H1 (cell line): Measurements from ENCODE around the gene PROK2. TPM values are rescaled to one million over a fixed set of nuclear protein-coding genes. Genes with fewer than 3 reads are reported as not detected.

ENCODE experiments used
- CTCF ChIA-PET: fragments of 300-600 bp; sonication (Branson Sonifier 250); formaldehyde crosslinking; loops from one replicate; lab custom pipeline; 2021; ENCODE audit not compliant: partially characterized antibody; lab: Charles Lee
- POLR2A ChIA-PET: fragments of 300-600 bp; sonication (Branson Sonifier 250); formaldehyde crosslinking; loops from one replicate; lab custom pipeline; 2021; ENCODE audit warnings: inconsistent platforms; ENCODE audit not compliant: partially characterized antibody; lab: Charles Lee
- DNase-seq, 2 experiments: peaks; one replicate each; pipeline versions ENCODE4 v3.0.0 to v3.0.0-alpha.2; 2010 to 2022; ENCODE audit warnings: low spot score in 2 of 2, low read depth in 1 of 2, mixed read lengths in 1 of 2
- FAIRE-seq: peaks from 2 replicates; lab custom pipeline; 2011; peaks lifted over from hg19 to GRCh38; lab: Jason Lieb, UNC
- H2AFZ ChIP-seq: 2 replicates; pipeline ENCODE4 v1.8.1; 2012; ENCODE audit warnings: low read length, inconsistent platforms
- H2AK5ac ChIP-seq: 2 replicates; pipeline ENCODE4 v1.6.1; 2013; ENCODE audit warnings: low read depth, low read length
- H2BK120ac ChIP-seq: replicated peaks from 2 replicates; pipeline ENCODE3; 2013; ENCODE audit warnings: low read depth, low read length, inconsistent platforms
- H2BK12ac ChIP-seq: 2 replicates; pipeline ENCODE4 v1.6.1; 2013; ENCODE audit warnings: low read depth, low read length
- H2BK15ac ChIP-seq: 2 replicates; pipeline ENCODE4 v1.6.1; 2013; ENCODE audit warnings: low read length
- H2BK20ac ChIP-seq: 2 replicates; pipeline ENCODE4 v1.6.1; 2013; ENCODE audit warnings: low read length
- H2BK5ac ChIP-seq: 2 replicates; pipeline ENCODE4 v1.6.1; 2013; ENCODE audit warnings: low read depth, low read length
- H3K14ac ChIP-seq: 2 replicates; pipeline ENCODE4 v1.6.1; 2013; ENCODE audit warnings: inconsistent platforms; ENCODE audit not compliant: insufficient read length
- H3K18ac ChIP-seq: 2 replicates; pipeline ENCODE4 v1.6.1; 2013; ENCODE audit warnings: low read length; ENCODE audit errors: extremely low read depth
- H3K23ac ChIP-seq: 2 replicates; pipeline ENCODE4 v1.6.1; 2013; ENCODE audit warnings: inconsistent platforms; ENCODE audit not compliant: insufficient read length
- H3K23me2 ChIP-seq: 2 replicates; pipeline ENCODE4 v1.6.1; 2013; ENCODE audit warnings: low read depth, low read length
- H3K27ac ChIP-seq: 2 replicates; pipeline ENCODE4 v1.6.1; 2011; ENCODE audit warnings: low read depth, low read length, inconsistent platforms
- H3K27me3 ChIP-seq, 4 experiments: replicated peaks in 1 of 4; 1 replicate in 1 of 4; 2 replicates in 3 of 4; pipeline versions ENCODE4 v1.6.1 to v1.8.1; 2011 to 2013; ENCODE audit warnings: low read length in 3 of 4, mild to moderate bottlenecking in 3 of 4, inconsistent platforms in 2 of 4, mixed read lengths in 2 of 4, moderate library complexity in 1 of 4; ENCODE audit not compliant: control insufficient read depth in 3 of 4, insufficient read depth in 3 of 4; ENCODE audit errors: extremely low read depth in 1 of 4
- H3K36me3 ChIP-seq, 4 experiments: 2 replicates each; pipeline versions ENCODE4 v1.6.1 to v1.8.1; 2011 to 2013; ENCODE audit warnings: mild to moderate bottlenecking in 4 of 4, low read length in 3 of 4, moderate library complexity in 2 of 4, control low read depth in 1 of 4, inconsistent platforms in 1 of 4; ENCODE audit not compliant: insufficient read depth in 4 of 4, control insufficient read depth in 2 of 4
- H3K4ac ChIP-seq: replicated peaks from 2 replicates; pipeline ENCODE3; 2013; ENCODE audit warnings: low read length, low read depth, mixed read lengths, inconsistent platforms; ENCODE audit not compliant: insufficient read length
- H3K4me1 ChIP-seq, 4 experiments: replicated peaks in 1 of 4; 1 replicate in 1 of 4; 2 replicates in 3 of 4; pipeline versions ENCODE4 v1.6.1 to v1.8.1; 2011 to 2013; ENCODE audit warnings: low read length in 3 of 4, inconsistent platforms in 2 of 4, mixed read lengths in 1 of 4; ENCODE audit not compliant: insufficient read depth in 4 of 4, control insufficient read depth in 3 of 4
- H3K4me2 ChIP-seq, 2 experiments: 2 replicates each; pipeline versions ENCODE4 v1.6.1 to v1.8.1; 2011 to 2013; ENCODE audit warnings: low read depth in 2 of 2, low read length in 2 of 2, control low read depth in 1 of 2, inconsistent platforms in 1 of 2, mild to moderate bottlenecking in 1 of 2; ENCODE audit not compliant: insufficient read depth in 1 of 2
- H3K4me3 ChIP-seq, 4 experiments: fragments of 200-600, 300-600 bp in 1 of 4; sonication (generic), shearing (Covaris generic), sonication (Bioruptor Twin) in 1 of 4; 2 replicates each; pipeline versions ENCODE4 v1.5.1 to v1.8.1; 2011 to 2016; ENCODE audit warnings: low read length in 4 of 4, low read depth in 3 of 4, control low read depth in 2 of 4, inconsistent platforms in 2 of 4, mild to moderate bottlenecking in 2 of 4, mixed read lengths in 1 of 4, moderate library complexity in 1 of 4; ENCODE audit not compliant: insufficient read depth in 2 of 4; ENCODE audit errors: extremely low read depth in 1 of 4
- H3K56ac ChIP-seq: replicated peaks from 2 replicates; pipeline ENCODE3; 2013; ENCODE audit warnings: low read depth, mild to moderate bottlenecking, mixed read lengths, low read length, inconsistent platforms; ENCODE audit not compliant: insufficient read length
- H3K79me1 ChIP-seq: 2 replicates; pipeline ENCODE4 v1.6.1; 2013; ENCODE audit warnings: low read depth, low read length, control low read depth
- H3K79me2 ChIP-seq, 2 experiments: 2 replicates each; pipeline versions ENCODE4 v1.6.1 to v1.8.1; 2012 to 2013; ENCODE audit warnings: low read length in 2 of 2, mild to moderate bottlenecking in 2 of 2, inconsistent platforms in 1 of 2; ENCODE audit not compliant: insufficient read depth in 2 of 2, control insufficient read depth in 1 of 2
- H3K9ac ChIP-seq, 4 experiments: replicated peaks in 1 of 4; 1 replicate in 1 of 4; 2 replicates in 3 of 4; pipeline versions ENCODE4 v1.6.1 to v1.8.1; 2011 to 2013; ENCODE audit warnings: low read depth in 3 of 4, low read length in 3 of 4, control low read depth in 2 of 4, mild to moderate bottlenecking in 2 of 4, moderate library complexity in 2 of 4, inconsistent platforms in 1 of 4; ENCODE audit errors: extremely low read depth in 1 of 4
- H3K9me3 ChIP-seq, 2 experiments: 2 replicates each; pipeline versions ENCODE4 v1.6.1 to v1.8.1; 2012 to 2013; ENCODE audit warnings: mild to moderate bottlenecking in 2 of 2, moderate library complexity in 2 of 2, control low read depth in 1 of 2, inconsistent platforms in 1 of 2, low read depth in 1 of 2, low read length in 1 of 2, mixed read lengths in 1 of 2; ENCODE audit not compliant: insufficient read depth in 2 of 2
- H4K20me1 ChIP-seq, 2 experiments: replicated peaks in 1 of 2; 2 replicates each; pipeline versions ENCODE3 to v1.8.1; 2011 to 2013; ENCODE audit warnings: inconsistent platforms in 2 of 2, low read length in 2 of 2, mild to moderate bottlenecking in 1 of 2; ENCODE audit not compliant: insufficient read depth in 2 of 2, control insufficient read depth in 1 of 2
- H4K5ac ChIP-seq: 2 replicates; pipeline ENCODE4 v1.6.1; 2013; ENCODE audit warnings: low read length, low read depth, mixed read lengths, inconsistent platforms; ENCODE audit not compliant: insufficient read length
- H4K8ac ChIP-seq: 2 replicates; pipeline ENCODE4 v1.8.0; 2013; ENCODE audit warnings: mild to moderate bottlenecking, moderate library complexity, low read length, inconsistent platforms; ENCODE audit not compliant: insufficient read depth; ENCODE audit errors: extremely low read depth
- H4K91ac ChIP-seq: replicated peaks from 2 replicates; pipeline ENCODE3; 2013; ENCODE audit warnings: low read length, mixed read lengths, inconsistent platforms; ENCODE audit not compliant: insufficient read length
- CTCF ChIP-seq, 3 experiments: IDR thresholded peaks; 1 replicate in 2 of 3; 2 replicates in 1 of 3; pipeline versions ENCODE4 v1.5.1 to v1.6.1; 2011; ENCODE audit warnings: low read length in 3 of 3, mild to moderate bottlenecking in 3 of 3, inconsistent platforms in 2 of 3, low read depth in 1 of 3, moderate library complexity in 1 of 3; ENCODE audit not compliant: insufficient read depth in 1 of 3; ENCODE audit errors: control extremely low read depth in 1 of 3
- EP300 ChIP-seq, 2 experiments: IDR thresholded peaks; 1 replicate in 1 of 2; 2 replicates in 1 of 2; pipeline ENCODE4 v1.6.1; 2011 to 2012; ENCODE audit warnings: low read depth in 2 of 2, low read length in 2 of 2, mild to moderate bottlenecking in 2 of 2, borderline replicate concordance in 1 of 2, inconsistent platforms in 1 of 2, moderate library complexity in 1 of 2
- FOSL1 ChIP-seq: IDR thresholded peaks from 2 replicates; pipeline ENCODE4 v1.6.1; 2011; ENCODE audit warnings: mild to moderate bottlenecking, low read depth, low read length, moderate library complexity; ENCODE audit not compliant: insufficient read depth
- HDAC2 ChIP-seq, 2 experiments: fragments of 300-600 bp in 1 of 2; sonication (generic) in 1 of 2; IDR thresholded peaks; 2 replicates each; pipeline ENCODE4 v1.6.1; 2011 to 2012; ENCODE audit warnings: low read depth in 2 of 2, low read length in 2 of 2, mild to moderate bottlenecking in 2 of 2, moderate library complexity in 2 of 2, borderline replicate concordance in 1 of 2, inconsistent platforms in 1 of 2
- JUND ChIP-seq: IDR thresholded peaks from 2 replicates; pipeline ENCODE4 v1.6.1; 2011; ENCODE audit warnings: mild to moderate bottlenecking, improper control_type of control experiment, low read length
- KDM1A ChIP-seq: fragments of 200-600, 300-600 bp; sonication (generic); IDR thresholded peaks from 2 replicates; pipeline ENCODE4 v1.7.1; 2016; ENCODE audit warnings: mild to moderate bottlenecking, low read length, borderline replicate concordance
- KDM4A ChIP-seq: IDR thresholded peaks from one replicate; pipeline ENCODE4 v1.7.1; 2012; ENCODE audit warnings: low read depth, mild to moderate bottlenecking, moderate library complexity, low read length, inconsistent platforms; ENCODE audit not compliant: severe bottlenecking
- PHF8 ChIP-seq: fragments of 200-600 bp; sonication (generic); conservative IDR thresholded peaks from 2 replicates; pipeline ENCODE4 v1.7.1; 2012; ENCODE audit warnings: low read depth, mild to moderate bottlenecking, inconsistent platforms, low read length, moderate library complexity
- SIN3A ChIP-seq, 2 experiments: IDR thresholded peaks in 1 of 2; conservative IDR thresholded peaks in 1 of 2; 2 replicates each; pipeline ENCODE4 v1.6.1; 2011 to 2012; ENCODE audit warnings: low read length in 2 of 2, improper control_type of control experiment in 1 of 2, low read depth in 1 of 2, mild to moderate bottlenecking in 1 of 2
- SP4 ChIP-seq: IDR thresholded peaks from 2 replicates; pipeline ENCODE4 v1.6.1; 2012; ENCODE audit warnings: low read length, inconsistent platforms
- WGBS, 2 experiments: shearing (Covaris generic) in 1 of 2; methylation state at CpG; one replicate each; pipeline versions ENCODE4 v1.1.6 to v1.1.7; 2013 to 2015; ENCODE audit warnings: low lambda C conversion rate in 2 of 2, mixed read lengths in 2 of 2, inconsistent platforms in 1 of 2, low coverage in 1 of 2, missing lambda C conversion rate in 1 of 2; ENCODE audit not compliant: insufficient replicate concordance in 2 of 2, insufficient coverage in 1 of 2, insufficient read length in 1 of 2; ENCODE audit errors: extremely low coverage in 1 of 2, missing lambda C conversion rate in 1 of 2; 5-methylcytosine and 5-hydroxymethylcytosine counted together
- polyA plus RNA-seq, 7 experiments: library from polyadenylated mRNA; depleted of rRNA in 3 of 7; stranded (reverse) in 5 of 7; unstranded in 2 of 7; fragments of >200 nt in 5 of 7; fragments of 200-250 nt in 2 of 7; gene quantifications; 1 replicate in 5 of 7; 2 replicates in 1 of 7; 4 replicates in 1 of 7; pipeline versions ENCODE4 v1.2.1 to v1.2.3, GENCODE V29; 2011 to 2013; ENCODE audit warnings: missing spikeins in 2 of 7, mixed read lengths in 2 of 7
- total RNA-seq: library from RNA; stranded (reverse); fragmentation: NEBNext Ultra II Directional; extraction: Animal tissue kit (Norgen Biotek cat#: 25700); gene quantifications from 2 replicates; pipeline ENCODE4 v1.2.1, GENCODE V29; 2021

The PROK2 gene
- total and polyA plus RNA-seq, 2 of the 8 experiments (the other 6 are each of a cell fraction or from before 2014, with no cell fraction given), result 0.50 to 1.8 TPM

DNA sequence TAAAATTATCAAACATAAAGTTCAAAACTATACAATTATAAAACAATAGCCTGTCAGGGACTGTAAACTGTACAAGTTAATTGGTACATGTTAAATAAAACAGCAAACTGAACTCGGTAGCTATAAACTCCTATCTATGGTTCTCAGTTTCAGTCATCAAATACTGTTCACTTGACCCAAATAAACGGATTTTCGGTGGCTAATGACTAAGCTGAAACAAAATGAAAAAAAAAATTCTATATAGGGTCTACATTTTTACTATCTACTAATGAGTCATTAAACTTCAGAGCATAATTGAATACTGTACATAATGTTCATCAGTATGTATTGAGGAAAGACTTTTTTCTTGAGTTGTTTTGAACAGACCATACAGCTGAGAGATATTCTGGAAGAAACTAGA lies 6.6 kb downstream of the PROK2 start:
- Histone ChIP-seq H3K9me3 (no peaks in the 10 kb centered on the region), H2BK20ac (no peak overlapping the region), H4K91ac (no peak overlapping the region), H2BK15ac (no peak overlapping the region), H3K27me3 (peaks cover under 1 to 6% (median 2%) of the 10 kb centered on the region in 4 experiments; a peak in 5 of 7 replicates), H3K79me1 (no peaks in the 10 kb centered on the region; the same call in 1 of the 2 replicates), H2AK5ac (no peak overlapping the region), H4K5ac (no peak overlapping the region), H3K18ac (no peak overlapping the region), H3K4ac (no peak overlapping the region), H2BK5ac (no peak overlapping the region), H3K14ac (no peak overlapping the region), H3K27ac (no peak overlapping the region), H2AFZ (no peak overlapping the region), H3K79me2 (no peaks in the 10 kb centered on the region), H4K8ac (no peak overlapping the region), H3K9ac (no peak overlapping the region), H3K56ac (no peak overlapping the region), H2BK12ac (no peak overlapping the region), H3K4me3 (no peak overlapping the region), H3K23ac (no peak overlapping the region), H3K4me2 (no peak overlapping the region), H3K23me2 (no peaks in the 10 kb centered on the region), H3K36me3 (no peaks in the 10 kb centered on the region), H4K20me1 (no peaks in the 10 kb centered on the region), H3K4me1 (peaks cover 4 to 12% (median 10%) of the 10 kb centered on the region in 4 experiments), H2BK120ac (no peak overlapping the region)
- ChIA-PET POLR2A (no interaction called here), CTCF (interaction anchor here (0.6 to 1.0 kb wide), 3 partner anchors 49 to 643 kb away, joined by 3 to 5 read pairs (median 3); no protein-coding TSS in a partner anchor)
- DNase-seq, result no peak
- WGBS, 2 experiments, result 96% methylated on average over 3 of the region's 3 CpGs; no CpG with 5 or more reads in 1 of the 2 experiments
- FAIRE-seq, result no peak
- TF ChIP-seq EP300 (IDR thresholded peaks at IDR 0.05; ENCODE audit: borderline replicate concordance in 1 of 2, low read depth in 2 of 2, low read length in 2 of 2) (no peak), KDM1A (no peak), HDAC2 (IDR thresholded peaks at IDR 0.05; ENCODE audit: borderline replicate concordance in 1 of 2, low read depth in 2 of 2, low read length in 2 of 2) (no peak), KDM4A (no peak), FOSL1 (no peak), SIN3A (conservative IDR thresholded peaks at IDR 0.05 in 1 of 2, IDR thresholded peaks at IDR 0.05 in 1 of 2; ENCODE audit: low read depth in 1 of 2, low read length in 2 of 2) (no peak), PHF8 (no peak), CTCF (IDR thresholded peaks at IDR 0.05; ENCODE audit: control extremely low read depth in 1 of 3, insufficient read depth in 1 of 3, low read depth in 1 of 3, low read length in 3 of 3) (no peak), SP4 (no peak), JUND (no peak)
